GM19372 (cell line): Measurements from ENCODE around the gene RASA1.
A peak's percentile ranks its signal among the peaks of the same experiment; 100 is the strongest.
"Not testable (repeated sequence)": the region's sequence is repeated elsewhere in the genome, so short reads cannot be mapped to it uniquely, and the experiment has no call there.

ENCODE experiments used
- ATAC-seq: cut with Tn5 transposase; IDR thresholded peaks from one replicate; pipeline ENCODE4 v1.9.1; 2021; ENCODE audit warnings: mild to moderate bottlenecking, low read depth, moderate library complexity; ENCODE audit not compliant: unreplicated experiment

Gene RASA1

DNA sequence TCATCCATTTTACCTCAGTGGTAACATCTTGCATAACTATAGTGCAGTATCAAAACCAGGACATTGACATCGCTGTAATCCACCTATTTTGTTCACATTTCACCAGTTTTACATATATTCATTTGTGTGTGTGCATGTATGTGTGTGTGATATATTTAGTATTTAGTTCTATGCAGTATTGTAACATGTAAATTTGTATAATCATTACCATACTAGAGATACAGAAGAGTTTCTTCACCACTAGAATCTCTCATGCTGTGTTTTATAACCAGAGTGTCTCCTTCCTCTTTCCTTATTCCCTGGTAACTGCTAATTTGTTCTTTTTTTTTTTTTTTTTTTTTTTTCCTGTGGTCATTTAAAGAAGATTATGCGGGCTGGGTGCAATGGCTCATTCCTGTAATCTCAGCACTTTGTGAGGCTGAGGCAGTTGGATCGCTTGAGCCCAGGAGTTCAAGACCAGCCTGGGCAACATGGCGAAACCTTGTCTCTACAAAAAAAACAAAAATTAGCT, 11.0 kb downstream of the RASA1 start:
- ATAC-seq = no peak

DNA sequence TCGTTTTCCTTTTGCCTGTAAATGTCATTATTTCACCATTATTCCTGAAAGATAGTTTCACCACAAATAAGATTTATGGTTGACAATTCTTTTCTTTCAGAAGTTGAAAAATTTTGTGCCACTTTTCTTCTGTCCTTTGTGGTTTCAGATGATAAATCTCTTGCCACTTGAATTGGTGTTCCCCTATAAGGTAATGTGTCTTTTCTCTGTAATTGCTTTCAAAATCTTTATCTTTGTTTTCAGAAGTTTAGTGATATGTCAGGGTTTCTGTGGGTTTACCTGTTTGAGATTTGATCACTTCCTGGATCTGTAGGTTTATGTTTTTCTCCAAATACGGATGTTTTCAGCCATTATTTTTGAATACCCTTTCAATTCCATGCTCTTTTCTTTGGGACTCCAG, 14.6 kb downstream of the RASA1 start:
- no peak for ATAC-seq

- ATAC-seq = not testable (repeated sequence)
Measured at GRCh38 chr5:87287266-87287665, 19.6 kb downstream of the RASA1 start.

DNA sequence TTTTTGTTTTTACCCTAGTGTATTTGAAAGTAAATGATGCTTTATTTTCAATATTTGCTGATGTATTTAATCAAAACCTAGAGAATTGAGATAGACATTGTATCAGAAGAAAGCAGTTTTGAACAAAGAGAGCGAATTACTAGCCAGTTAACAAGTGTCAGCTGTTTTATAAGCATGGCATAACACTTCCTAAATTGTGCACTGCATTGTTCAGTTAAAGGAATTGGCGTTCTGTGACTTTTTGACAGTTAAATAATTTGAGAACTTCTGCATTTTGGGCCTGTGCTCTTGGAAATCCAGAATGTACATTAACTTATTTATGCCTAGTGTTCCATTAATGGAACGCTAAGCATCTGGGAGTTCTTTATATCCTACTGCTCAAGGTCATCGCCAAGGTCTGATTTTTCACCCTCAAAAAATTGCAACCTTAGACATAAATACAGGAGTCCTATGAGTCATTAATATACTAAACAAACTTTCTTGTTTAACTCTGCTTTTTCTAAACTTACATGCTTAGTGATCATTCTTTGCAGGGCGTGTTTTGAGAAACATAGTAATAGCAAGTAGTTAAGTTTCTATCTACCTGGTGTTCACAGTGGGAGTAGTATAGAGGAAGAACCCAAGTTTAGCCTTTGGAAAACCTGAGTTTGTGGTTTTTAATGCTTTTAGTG, 31.1 kb downstream of the RASA1 start:
- ATAC-seq = no peak

- no peak for ATAC-seq
Measured at GRCh38 chr5:87300176-87300575, 32.5 kb downstream of the RASA1 start.

DNA sequence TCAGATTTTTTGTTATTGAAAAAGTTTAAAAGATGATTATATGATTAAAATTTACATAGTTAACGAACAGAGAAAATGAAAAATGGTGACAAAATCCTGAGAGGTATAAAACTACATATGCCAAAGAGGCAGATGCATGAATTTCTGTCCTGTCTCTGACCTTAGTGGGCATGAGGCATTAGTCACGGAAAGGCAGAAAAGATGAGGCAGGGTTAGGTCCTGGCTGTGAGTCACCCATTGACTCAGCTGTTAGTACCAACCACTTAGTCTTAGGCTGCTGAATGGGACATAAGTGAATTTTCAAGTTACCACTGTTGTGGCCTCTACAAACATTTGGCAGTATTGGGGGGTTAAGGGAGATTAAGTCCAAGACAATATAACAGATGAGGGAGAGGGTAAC, 33.1 kb downstream of the RASA1 start:
- no peak for ATAC-seq

GRCh38 chr5:87302061-87302460, 34.4 kb downstream of the RASA1 start:
- ATAC-seq = no peak

- ATAC-seq = no peak
Measured at GRCh38 chr5:87303324-87303723, 35.6 kb downstream of the RASA1 start.

- ATAC-seq = not testable (repeated sequence)
Measured at GRCh38 chr5:87306090-87306489, 38.4 kb downstream of the RASA1 start.

- ATAC-seq = peak; percentile 70
Measured at GRCh38 chr5:87307796-87308423, 40.2 kb downstream of the RASA1 start.

DNA sequence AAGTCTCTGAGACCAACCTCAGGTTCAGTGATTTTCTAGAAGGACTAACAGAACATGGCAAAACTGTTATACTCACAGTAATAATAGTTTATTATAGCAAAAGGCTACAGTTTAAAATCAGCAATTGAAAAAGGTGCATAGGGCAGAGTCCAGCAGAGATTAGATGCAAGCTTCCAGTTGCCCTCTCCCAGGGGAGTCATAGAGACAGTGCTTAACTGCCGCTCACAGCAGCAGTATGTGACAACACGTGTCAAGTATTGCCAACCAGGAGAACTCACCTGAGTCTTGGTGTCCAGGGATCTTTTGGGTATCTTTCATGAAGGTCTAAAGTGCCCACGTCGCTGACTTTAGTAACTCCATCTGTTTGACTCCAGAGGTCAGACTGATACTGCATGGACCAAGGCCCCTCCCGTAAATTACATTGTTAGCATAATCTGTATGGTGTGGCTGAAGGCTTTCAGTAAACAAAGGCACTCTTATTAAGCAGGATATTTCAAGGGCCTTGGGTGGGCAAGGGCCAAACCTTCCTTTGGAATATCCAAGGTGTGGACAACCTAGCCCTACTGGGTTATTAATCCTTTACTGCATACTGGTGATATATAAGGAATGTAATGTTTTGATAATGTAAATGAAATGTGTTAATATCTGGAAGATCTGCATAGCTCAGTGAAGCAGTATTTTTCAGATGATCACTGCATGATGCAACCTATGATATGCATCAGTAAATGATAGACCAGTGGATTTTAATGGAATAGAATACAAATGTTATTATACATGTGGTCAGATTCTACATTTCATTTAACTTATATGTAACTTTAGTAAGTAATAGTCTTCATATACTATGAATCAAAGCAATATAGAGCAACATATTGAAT, 44.0 kb downstream of the RASA1 start:
- ATAC-seq = no peak

GRCh38 chr5:87313216-87313615, 45.5 kb downstream of the RASA1 start:
- no peak for ATAC-seq

DNA sequence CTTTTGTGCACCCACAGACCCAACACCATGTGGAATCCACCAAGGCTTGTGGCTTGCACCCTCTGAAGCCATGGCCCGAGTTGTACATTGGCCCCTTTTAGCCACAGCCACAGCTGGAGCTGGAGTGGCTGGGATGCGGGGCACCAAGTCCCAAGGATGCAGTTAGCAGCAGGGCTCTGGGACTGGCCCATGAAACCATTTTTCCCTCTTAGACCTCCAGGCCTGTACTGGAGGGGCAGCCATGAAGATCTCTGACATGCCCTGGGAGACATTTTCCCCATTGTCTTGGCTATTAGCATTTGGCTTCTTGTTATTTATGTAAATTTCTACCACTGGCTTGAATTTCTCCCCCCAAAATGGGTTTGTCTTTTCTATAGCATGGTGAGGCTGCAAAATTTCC, 51.8 kb downstream of the RASA1 start:
- ATAC-seq = no peak

GRCh38 chr5:87321605-87322004, 53.9 kb downstream of the RASA1 start:
- no peak for ATAC-seq

DNA sequence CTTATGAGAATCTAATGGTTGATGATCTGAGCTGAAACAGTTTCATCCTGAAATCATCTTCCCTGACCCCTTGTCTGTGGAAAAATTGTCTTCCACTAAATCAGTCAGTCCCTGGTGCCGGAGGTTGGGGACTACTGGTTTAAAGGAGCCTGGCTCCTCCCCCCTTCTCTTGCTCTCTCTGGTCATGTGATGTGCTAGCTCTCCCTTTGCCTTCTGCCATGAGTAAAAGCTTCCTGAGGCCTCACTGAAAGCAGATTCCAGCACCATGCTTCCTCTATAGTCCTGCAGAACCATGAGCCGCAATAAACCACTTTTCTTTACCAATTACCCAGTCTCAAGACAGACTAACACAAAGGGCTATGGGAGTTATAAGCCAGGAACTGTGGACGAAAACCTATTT, 54.7 kb downstream of the RASA1 start:
- no peak for ATAC-seq

DNA sequence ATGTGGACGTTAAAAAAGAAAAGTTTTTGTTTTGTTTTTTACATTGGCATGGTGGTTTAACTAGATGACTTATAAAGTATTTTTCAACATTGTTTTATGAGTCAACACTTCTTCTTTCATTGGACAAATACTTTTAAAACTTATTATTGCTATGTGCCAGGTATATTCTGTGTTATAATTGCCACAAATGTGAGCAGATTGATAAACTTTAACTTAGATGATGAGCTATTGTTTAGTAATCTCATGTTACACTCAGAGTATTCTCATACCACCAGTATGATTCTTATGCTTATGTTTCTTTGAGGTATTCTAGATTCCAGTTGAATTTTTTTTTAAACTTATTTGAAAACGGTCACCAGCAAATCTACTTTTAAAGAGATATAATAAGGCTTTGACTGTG, 60.3 kb downstream of the RASA1 start:
- no peak for ATAC-seq

DNA sequence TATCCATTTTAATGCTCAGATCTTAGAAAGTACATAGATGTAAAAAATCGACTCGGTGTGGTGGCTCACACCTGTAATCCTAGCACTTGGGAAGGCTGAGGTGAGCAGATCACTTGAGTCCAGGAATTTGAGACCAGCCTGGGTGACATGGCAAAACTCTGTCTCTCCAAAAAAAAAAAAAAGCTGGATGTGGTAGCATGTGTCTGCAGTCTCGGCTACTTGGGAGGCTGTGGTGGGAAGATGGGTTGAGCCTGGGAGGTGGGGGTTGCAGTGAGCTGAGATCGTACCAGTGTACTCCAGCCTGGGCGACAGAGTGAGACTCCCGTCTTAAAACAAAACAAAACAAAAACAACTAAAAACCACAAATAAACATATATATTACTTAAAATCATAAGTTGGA, 61.4 kb downstream of the RASA1 start:
- no peak for ATAC-seq

DNA sequence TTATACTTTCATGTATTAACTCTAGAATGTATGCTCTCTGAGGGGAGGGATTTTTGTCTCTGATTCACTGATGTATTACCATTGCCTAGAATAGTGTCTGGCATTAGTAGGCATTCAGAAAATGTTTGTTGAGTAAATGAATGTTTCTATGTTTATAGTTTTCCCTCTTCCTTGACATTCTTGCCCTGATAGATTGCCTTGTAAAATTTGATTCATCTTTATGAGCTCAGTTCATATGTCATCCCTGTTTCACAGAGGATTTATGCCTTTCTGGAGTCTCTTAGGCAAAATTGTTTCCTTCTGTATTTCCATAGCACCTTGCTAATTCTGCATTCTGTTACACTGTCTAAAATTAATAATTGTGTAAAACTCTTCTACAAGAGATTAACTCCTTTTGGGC, 72.3 kb downstream of the RASA1 start:
- ATAC-seq = no peak

DNA sequence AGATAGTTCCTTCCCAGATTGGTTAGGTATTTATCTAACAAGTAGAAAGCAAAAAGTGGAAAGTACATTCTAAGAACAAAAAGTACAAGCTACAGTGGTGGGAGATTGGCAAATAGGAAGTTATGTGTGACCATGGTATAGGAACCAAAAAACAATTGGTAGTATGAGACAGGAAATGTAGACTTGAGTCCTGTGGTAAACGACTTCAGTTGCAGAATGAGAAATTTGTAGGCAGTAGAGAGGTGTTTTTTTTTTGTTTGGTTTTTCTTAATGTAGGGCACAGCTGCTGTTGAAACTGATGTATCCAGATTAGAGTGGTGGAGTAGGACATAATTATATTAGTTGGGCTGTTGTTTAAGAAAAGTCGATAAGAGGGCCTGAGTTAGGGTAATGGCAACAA, 73.0 kb downstream of the RASA1 start:
- ATAC-seq = peak; percentile 100

DNA sequence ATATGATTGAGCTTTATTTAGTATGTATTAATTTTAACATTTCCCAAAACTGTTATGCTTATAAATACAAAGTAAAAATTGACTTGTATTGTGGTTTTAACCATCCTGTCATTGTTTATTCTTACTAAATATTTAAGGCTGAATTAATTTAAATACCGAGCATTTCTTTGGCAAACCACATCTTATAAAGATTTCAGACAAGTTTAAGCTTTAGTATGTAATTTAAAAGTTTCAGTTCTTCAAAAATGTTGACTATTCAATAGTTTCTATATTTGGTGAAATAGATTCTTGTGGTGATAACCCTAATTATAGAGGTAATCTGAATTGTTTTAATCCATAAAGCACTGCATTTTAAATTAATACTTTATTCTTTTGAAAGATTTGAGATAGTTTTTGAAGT, 79.6 kb downstream of the RASA1 start:
- no peak for ATAC-seq

DNA sequence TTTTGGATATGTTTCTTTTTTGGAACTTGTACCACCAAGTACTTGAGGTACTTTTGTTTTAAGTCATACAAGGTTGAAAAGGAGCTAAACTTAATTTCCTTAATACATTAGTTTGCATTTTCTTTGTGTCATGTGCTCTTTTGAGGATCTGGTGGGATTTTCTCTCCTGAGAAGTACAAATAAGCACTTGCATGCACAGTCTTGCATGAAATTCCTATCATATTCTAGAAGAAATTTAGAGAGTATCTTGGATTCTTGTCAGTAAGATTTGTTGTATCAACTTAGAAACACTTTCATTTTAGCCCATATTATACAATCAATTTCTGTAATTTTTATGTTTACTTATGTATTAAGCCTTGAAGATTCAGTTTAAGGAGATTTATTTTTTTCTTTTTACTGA, 80.2 kb downstream of the RASA1 start:
- ATAC-seq = no peak
